PC-9 (cell line): ENCODE measurements around the gene TCIRG1.

ENCODE experiments used
- EZH2 ChIP-seq: fragments of 200-600 bp; sonication (generic); IDR thresholded peaks from 2 replicates; pipeline ENCODE4 v1.8.0; 2017; ENCODE audit warnings: antibody characterized with exemption, low read depth
- TF ChIP-seq, protein P1 (sequence below): fragments of 200-600 bp; sonication (generic); conservative IDR thresholded peaks from 2 replicates; pipeline ENCODE4 v1.6.1; 2017; ENCODE audit warnings: mixed run types, antibody characterized with exemption, mild to moderate bottlenecking, moderate library complexity

DNA sequence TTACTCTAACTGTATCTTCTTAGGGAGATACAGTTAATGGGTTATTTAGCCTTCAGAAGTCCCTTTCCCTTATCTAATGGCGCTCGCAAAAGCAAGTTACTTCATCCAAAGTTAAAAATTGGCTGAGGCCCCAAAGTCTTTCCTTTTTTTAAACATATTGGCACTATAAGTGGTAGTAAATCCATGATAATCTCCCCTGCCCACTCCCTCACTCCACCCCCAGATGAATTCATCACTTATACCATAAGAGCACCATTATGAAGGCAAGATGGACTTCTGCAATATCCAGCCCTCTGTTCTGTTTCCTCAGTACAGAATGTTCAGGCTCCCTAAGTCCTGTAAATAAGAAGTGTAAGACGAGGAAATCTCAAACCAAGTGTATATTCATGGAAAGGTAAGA is 44.7 kb downstream of the TCIRG1 start:
- TF ChIP-seq, protein P1, sequence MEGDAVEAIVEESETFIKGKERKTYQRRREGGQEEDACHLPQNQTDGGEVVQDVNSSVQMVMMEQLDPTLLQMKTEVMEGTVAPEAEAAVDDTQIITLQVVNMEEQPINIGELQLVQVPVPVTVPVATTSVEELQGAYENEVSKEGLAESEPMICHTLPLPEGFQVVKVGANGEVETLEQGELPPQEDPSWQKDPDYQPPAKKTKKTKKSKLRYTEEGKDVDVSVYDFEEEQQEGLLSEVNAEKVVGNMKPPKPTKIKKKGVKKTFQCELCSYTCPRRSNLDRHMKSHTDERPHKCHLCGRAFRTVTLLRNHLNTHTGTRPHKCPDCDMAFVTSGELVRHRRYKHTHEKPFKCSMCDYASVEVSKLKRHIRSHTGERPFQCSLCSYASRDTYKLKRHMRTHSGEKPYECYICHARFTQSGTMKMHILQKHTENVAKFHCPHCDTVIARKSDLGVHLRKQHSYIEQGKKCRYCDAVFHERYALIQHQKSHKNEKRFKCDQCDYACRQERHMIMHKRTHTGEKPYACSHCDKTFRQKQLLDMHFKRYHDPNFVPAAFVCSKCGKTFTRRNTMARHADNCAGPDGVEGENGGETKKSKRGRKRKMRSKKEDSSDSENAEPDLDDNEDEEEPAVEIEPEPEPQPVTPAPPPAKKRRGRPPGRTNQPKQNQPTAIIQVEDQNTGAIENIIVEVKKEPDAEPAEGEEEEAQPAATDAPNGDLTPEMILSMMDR = no peak
- TF ChIP-seq EZH2 = no peak
